IPS-18a (cell line): Measurements from ENCODE around the gene EHBP1.
"Not testable (repeated sequence)": the region's sequence is repeated elsewhere in the genome, so short reads cannot be mapped to it uniquely, and the experiment has no call there.

ENCODE experiments used
- H3K27ac ChIP-seq: one replicate; pipeline ENCODE4 v1.5.1; 2013; ENCODE audit warnings: low read length
- H3K27me3 ChIP-seq: one replicate; pipeline ENCODE4 v1.6.1; 2013; ENCODE audit warnings: mild to moderate bottlenecking, low read length; ENCODE audit not compliant: control insufficient read depth, insufficient read depth
- H3K36me3 ChIP-seq: one replicate; pipeline ENCODE4 v1.6.1; 2013; ENCODE audit warnings: low read depth, low read length; ENCODE audit not compliant: control insufficient read depth
- H3K4me1 ChIP-seq: one replicate; pipeline ENCODE4 v1.6.1; 2013; ENCODE audit warnings: low read depth, low read length; ENCODE audit not compliant: control insufficient read depth
- H3K4me3 ChIP-seq: one replicate; pipeline ENCODE4 v1.5.1; 2013; ENCODE audit warnings: low read length
- H3K9ac ChIP-seq: one replicate; pipeline ENCODE4 v1.6.1; 2013; ENCODE audit warnings: mild to moderate bottlenecking, low read length, moderate library complexity
- H3K9me3 ChIP-seq: one replicate; pipeline ENCODE4 v1.6.1; 2013; ENCODE audit warnings: low read depth, low read length; ENCODE audit not compliant: control insufficient read depth

The EHBP1 gene

DNA sequence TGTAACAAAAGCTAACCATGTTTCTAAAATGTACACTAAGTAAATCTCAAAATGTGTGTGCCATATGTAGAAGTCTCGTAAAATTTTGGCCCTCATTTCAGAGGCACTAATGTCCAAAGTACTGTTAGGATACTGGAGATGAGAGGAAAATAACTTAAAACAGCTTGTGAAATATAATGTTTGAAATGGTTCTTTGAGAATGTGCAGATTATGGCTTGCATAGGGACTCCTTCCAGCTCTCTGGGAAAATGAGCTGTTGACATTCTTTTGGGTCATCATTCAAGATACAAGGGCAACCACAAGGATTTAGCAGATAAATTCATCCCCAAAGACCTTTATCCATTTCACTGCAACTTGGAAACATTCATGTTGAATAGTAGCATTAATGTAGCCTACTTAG lies 307.0 kb downstream of the EHBP1 start:
- no peak overlapping the region for H3K4me3 ChIP-seq
- H3K4me1 ChIP-seq, result peaks cover 47% of the 10 kb centered on the region
- H3K9ac ChIP-seq, result no peak overlapping the region
- no peaks in the 10 kb centered on the region for H3K27me3 ChIP-seq
- no peaks in the 10 kb centered on the region for H3K36me3 ChIP-seq
- H3K9me3 ChIP-seq, result no peaks in the 10 kb centered on the region
- H3K27ac ChIP-seq, result no peak overlapping the region

DNA sequence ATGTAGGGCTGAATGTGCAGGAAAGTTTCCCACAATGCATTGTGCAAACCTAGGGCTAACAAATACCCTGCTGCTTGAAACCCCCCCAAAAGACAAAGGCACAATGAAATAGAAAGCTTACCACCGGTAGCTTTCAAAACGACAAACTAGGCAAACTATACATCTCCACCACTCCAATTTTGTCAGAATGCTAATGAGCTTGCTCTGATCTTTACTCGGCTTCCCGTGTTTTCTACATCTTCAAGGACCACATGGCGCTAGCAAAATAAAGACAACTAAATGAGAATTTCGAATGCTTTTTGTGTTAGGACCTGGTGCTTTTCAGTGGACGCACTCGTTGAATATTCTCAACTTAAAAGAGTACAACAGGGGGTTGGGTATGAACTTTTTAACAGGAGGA lies 307.9 kb downstream of the EHBP1 start:
- Histone ChIP-seq H3K4me1 (peaks cover 38% of the 10 kb centered on the region), H3K9me3 (no peaks in the 10 kb centered on the region), H3K4me3 (no peak overlapping the region), H3K27me3 (no peaks in the 10 kb centered on the region), H3K27ac (no peak overlapping the region), H3K36me3 (no peaks in the 10 kb centered on the region), H3K9ac (no peak overlapping the region)

DNA sequence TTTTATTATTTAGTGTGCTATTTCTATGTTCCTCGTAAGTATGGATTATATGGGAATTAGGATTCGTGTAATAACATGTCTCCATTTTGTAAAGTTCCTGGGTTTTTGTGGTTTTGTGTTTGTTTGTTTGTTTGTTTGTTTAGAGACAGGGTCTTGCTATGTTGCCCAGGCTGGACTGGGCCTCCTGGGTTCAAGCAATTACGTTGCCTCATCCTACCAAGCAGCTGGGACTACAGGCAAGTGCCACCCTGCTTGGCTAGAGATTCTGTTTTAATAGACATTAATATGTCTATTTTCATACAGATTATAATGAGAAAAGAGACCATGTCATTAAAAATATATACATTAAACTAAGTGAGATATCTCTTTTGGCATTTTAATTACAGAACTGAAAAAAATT lies 309.9 kb downstream of the EHBP1 start:
- no peaks in the 10 kb centered on the region for H3K27me3 ChIP-seq
- H3K9ac ChIP-seq, result no peak overlapping the region
- no peaks in the 10 kb centered on the region for H3K9me3 ChIP-seq
- H3K4me1 ChIP-seq, result peaks cover 25% of the 10 kb centered on the region
- no peak overlapping the region for H3K27ac ChIP-seq
- no peak overlapping the region for H3K4me3 ChIP-seq
- H3K36me3 ChIP-seq, result no peaks in the 10 kb centered on the region

DNA sequence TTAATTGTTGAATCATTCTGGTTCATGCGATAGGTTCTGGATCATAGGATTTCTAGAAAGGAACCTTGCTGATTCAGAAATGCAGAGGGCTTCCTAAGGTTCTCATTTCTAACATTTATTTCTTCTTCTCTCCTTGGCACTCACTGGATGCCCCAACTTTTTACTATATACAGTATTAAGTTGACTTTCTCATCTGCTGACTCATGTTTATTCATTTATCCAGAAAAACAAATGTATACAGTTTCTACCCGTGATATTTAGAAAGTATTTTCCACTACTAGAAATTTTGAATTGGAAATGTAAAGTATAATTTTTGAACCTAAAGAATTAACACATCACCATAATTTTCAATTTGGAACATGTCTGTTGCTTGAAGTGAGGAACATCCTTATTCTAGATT lies 312.9 kb downstream of the EHBP1 start:
- Histone ChIP-seq H3K27ac (no peak overlapping the region), H3K36me3 (no peaks in the 10 kb centered on the region), H3K4me1 (peaks cover 6% of the 10 kb centered on the region), H3K4me3 (no peak overlapping the region), H3K9ac (no peak overlapping the region), H3K27me3 (no peaks in the 10 kb centered on the region), H3K9me3 (no peaks in the 10 kb centered on the region)

DNA sequence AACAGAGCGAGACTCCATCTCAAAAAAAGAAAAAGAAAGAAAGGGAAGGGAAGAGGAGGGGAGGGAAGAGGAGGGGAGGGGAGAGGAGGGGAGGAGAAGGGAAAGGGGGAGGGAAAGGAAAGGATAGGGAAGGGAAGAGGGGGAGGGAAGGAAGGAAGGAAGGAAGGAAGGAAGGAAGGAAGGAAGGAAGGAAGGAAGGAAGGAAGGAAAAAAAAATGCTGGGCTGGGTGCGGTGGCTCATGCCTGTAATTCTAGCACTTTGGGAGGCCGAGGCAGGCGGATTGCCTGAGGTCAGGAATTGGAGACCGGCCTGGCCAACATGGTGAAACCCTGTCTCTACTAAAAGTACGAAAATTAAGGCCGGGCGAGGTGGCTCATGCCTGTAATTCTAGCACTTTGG lies 314.2 kb downstream of the EHBP1 start:
- H3K4me3 ChIP-seq, H3K9ac ChIP-seq, H3K27ac ChIP-seq, H3K27me3 ChIP-seq, H3K9me3 ChIP-seq, H3K36me3 ChIP-seq, H3K4me1 ChIP-seq: not testable (repeated sequence)

DNA sequence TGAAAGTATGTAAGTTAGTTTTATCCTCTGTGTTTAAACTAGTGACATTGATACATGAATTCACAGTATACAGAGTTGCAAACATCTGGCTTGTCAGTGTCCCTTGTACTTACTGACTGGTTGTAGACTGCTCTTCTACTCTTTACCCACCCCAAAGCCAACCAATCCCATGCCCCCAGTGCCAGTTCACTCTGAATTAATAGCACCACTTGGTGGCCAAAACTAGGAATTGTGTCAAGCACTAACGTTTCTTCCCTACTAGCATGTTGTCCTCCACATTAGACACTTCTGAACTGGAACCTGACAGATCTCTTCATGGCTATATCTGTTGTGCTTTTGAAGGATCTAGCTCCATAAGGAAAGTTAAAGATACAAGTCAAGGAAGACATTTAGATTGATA lies 317.9 kb downstream of the EHBP1 start:
- Histone ChIP-seq H3K36me3 (no peaks in the 10 kb centered on the region), H3K9ac (no peak overlapping the region), H3K4me3 (no peak overlapping the region), H3K27ac (no peak overlapping the region), H3K4me1 (no peaks in the 10 kb centered on the region), H3K27me3 (no peaks in the 10 kb centered on the region), H3K9me3 (no peaks in the 10 kb centered on the region)

DNA sequence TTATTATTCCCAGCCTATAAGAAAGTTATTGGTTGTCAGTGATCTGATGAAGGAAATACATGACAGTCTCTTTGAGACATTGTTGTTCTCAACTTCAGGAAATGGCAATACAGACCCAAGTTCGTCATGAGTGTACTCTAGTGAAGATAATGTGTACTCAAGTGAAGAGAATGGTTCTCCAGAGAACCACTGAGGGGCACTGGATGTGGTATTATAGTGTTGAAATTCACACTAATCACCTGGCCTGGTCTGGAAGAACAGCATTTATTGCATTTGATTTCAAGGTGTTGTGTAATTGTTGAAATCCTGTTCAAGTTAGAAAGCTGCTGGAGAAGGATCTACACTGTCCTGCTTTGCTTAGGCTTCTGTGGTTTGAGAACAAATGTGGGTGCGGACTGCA lies 321.7 kb downstream of the EHBP1 start:
- no peaks in the 10 kb centered on the region for H3K36me3 ChIP-seq
- H3K9ac ChIP-seq, result no peak overlapping the region
- no peaks in the 10 kb centered on the region for H3K27me3 ChIP-seq
- no peak overlapping the region for H3K4me3 ChIP-seq
- no peaks in the 10 kb centered on the region for H3K9me3 ChIP-seq
- H3K4me1 ChIP-seq, result no peaks in the 10 kb centered on the region
- no peak overlapping the region for H3K27ac ChIP-seq

DNA sequence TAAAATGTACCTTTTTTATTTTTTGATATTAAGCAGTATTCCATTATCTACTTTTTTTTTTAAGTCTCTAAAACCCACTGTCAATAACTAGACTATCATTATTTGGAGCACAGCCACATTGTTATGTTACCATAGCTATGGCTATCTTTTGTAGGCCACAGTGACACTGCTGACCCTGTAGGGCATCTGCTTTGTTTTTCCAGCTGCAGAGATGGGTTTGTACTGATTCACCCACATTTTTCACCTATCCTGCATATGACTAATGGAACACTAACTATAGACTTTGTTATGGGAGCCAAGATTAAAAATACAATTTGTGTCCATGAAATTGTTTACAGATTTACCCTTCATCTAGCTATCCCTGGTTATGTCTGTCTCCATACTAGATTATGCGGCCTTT lies 323.5 kb downstream of the EHBP1 start:
- Histone ChIP-seq H3K4me3 (no peak overlapping the region), H3K27ac (no peak overlapping the region), H3K9me3 (no peaks in the 10 kb centered on the region), H3K9ac (no peak overlapping the region), H3K4me1 (no peaks in the 10 kb centered on the region), H3K27me3 (no peaks in the 10 kb centered on the region), H3K36me3 (no peaks in the 10 kb centered on the region)

DNA sequence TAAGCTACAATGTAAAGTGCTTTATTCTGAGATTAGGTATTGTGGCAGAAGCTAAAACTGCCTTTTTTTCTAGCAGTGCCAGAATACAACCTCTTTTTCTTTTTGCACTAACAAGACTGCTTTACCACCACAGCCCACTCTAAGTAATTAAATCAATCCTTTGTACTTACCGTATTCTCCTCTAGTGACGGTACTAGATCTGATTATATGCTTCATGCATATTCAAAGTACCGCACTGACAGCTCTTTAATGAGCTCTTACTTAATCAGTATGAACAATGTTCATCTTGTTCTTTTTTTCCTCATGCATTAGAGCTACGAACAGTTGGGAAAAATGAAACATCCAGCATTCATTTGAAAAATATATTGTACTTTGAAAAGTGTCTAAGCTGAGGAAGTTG lies 329.0 kb downstream of the EHBP1 start:
- no peaks in the 10 kb centered on the region for H3K4me1 ChIP-seq
- no peaks in the 10 kb centered on the region for H3K9me3 ChIP-seq
- H3K9ac ChIP-seq, result no peak overlapping the region
- H3K27me3 ChIP-seq, result no peaks in the 10 kb centered on the region
- no peaks in the 10 kb centered on the region for H3K36me3 ChIP-seq
- no peak overlapping the region for H3K4me3 ChIP-seq
- no peak overlapping the region for H3K27ac ChIP-seq

DNA sequence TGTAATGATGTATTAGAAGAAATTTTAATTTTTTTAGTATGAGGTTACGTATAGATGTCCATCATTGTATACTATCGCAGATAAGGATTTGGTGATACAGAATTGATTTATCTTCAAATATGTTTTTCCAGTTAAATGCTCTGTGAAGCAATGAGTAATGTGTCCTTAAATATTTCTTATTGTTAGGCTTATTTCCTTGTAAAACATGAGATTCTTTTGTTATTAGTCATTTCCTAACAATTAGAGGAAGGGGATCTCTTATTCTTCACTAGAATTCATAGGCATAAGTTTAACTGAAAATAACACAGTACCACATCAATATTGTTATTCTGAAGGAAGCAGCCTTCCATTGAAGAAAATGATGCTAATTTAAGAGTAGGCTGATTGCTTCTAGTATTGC lies 329.7 kb downstream of the EHBP1 start:
- Histone ChIP-seq H3K4me1 (no peaks in the 10 kb centered on the region), H3K9me3 (no peaks in the 10 kb centered on the region)

DNA sequence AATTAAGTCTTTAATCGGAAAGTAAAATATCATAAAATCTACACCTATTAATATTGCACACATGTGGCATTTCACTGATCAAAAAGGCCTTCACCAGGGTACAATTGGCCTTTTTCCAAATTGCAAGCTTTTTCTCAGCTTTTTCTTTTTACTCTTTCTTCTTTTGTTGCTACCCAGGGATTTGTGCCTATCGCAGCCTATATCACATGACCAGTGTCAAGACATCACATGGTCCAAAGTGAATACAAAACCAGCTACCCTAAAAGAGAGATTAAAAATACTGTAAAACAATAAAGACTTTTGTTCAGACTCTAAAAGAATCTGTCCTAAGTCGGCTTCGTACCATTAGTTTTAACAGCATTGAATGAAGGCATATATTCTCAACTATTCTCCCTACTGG lies 330.1 kb downstream of the EHBP1 start:
- H3K4me3 ChIP-seq, result no peak overlapping the region
- H3K36me3 ChIP-seq, result no peaks in the 10 kb centered on the region
- H3K27ac ChIP-seq, result no peak overlapping the region
- H3K27me3 ChIP-seq, result no peaks in the 10 kb centered on the region
- H3K9me3 ChIP-seq, result no peaks in the 10 kb centered on the region
- H3K9ac ChIP-seq, result no peak overlapping the region
- H3K4me1 ChIP-seq, result no peaks in the 10 kb centered on the region

More for the DNA sequence above, 329.7 kb downstream of the EHBP1 start:
- no peak overlapping the region for H3K27ac ChIP-seq
- no peak overlapping the region for H3K4me3 ChIP-seq
- no peaks in the 10 kb centered on the region for H3K27me3 ChIP-seq
- no peaks in the 10 kb centered on the region for H3K36me3 ChIP-seq
- no peak overlapping the region for H3K9ac ChIP-seq

DNA sequence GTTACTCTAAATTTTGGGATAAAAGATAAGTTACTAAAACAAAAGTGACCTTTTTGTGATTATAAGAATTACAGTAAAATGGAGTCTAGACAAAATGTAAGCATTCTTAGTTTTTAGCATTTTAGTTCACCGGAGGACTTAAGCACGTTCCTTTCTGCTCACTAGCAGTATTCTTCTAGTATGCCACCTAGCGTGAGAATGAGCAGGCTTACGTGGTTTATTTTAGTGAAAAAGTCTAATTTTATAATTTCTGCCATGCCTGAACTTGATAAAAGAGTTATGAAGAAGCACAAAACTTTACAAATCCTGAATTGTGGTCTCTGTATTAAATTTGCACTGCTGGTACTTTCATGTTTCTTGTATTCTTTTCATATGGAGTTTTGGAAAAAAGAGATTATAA lies 332.5 kb downstream of the EHBP1 start:
- Histone ChIP-seq H3K4me1 (peaks cover 3% of the 10 kb centered on the region), H3K9ac (no peak overlapping the region), H3K4me3 (no peak overlapping the region), H3K36me3 (no peaks in the 10 kb centered on the region), H3K9me3 (no peaks in the 10 kb centered on the region), H3K27me3 (peaks cover 5% of the 10 kb centered on the region), H3K27ac (no peak overlapping the region)

DNA sequence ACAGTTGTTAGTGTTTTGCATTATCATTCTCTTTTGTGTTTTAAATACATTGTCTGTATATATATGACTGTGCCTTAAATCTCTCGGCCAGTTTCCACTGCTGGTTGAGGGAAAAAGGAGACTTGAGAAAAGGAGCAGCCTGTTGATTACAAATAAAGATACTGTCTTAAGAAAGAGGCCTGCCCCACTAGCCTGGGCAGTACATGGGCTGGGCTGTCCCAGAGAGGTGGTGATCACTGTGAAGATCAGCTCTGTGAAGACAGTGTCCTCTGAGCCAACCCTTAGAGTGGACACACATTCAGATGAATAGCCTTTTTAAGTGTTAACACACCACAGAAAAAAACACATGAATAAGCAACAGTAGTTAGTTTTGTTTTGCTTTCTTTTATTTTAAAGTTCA lies 335.1 kb downstream of the EHBP1 start:
- Histone ChIP-seq H3K4me3 (no peak overlapping the region), H3K36me3 (no peaks in the 10 kb centered on the region), H3K27me3 (peaks cover 20% of the 10 kb centered on the region), H3K9ac (no peak overlapping the region), H3K27ac (no peak overlapping the region), H3K9me3 (no peaks in the 10 kb centered on the region), H3K4me1 (peaks cover 25% of the 10 kb centered on the region)
